B cell (primary cell): Measurements from ENCODE around the gene SRC. TPM values are rescaled to one million over a fixed set of nuclear protein-coding genes. Genes with fewer than 3 reads are reported as not detected.

Source experiments
- ATAC-seq: fragments of 200-7000 bp; cut with Tn5 transposase; one replicate; pipeline ENCODE4 v1.10.0; 2021; ENCODE audit warnings: low read depth, mild to moderate bottlenecking, moderate number of reproducible peaks, moderate library complexity
- CTCF ChIA-PET: fragments of 350-600 bp; sonication (Branson Sonifier 250); formaldehyde crosslinking; loops from one replicate; lab custom pipeline; 2021; ENCODE audit warnings: antibody characterized with exemption, inconsistent platforms; lab: Charles Lee
- POLR2A ChIA-PET: fragments of 350-600 bp; sonication (Branson Sonifier 250); formaldehyde crosslinking; loops from one replicate; lab custom pipeline; 2021; ENCODE audit warnings: antibody characterized with exemption; lab: Charles Lee
- DNase-seq: peaks from one replicate; pipeline ENCODE4 v3.0.0; 2013
- H2AFZ ChIP-seq: 2 replicates; pipeline ENCODE4 v1.6.1; 2012; ENCODE audit warnings: mild to moderate bottlenecking, low read depth, low read length; ENCODE audit not compliant: insufficient read depth, poor library complexity, severe bottlenecking
- H3K27ac ChIP-seq, 2 donors: 1 replicate in 1 of 2; 2 replicates in 1 of 2; pipeline ENCODE4 v1.5.1; 2012 to 2013; ENCODE audit warnings: low read length in 2 of 2, mild to moderate bottlenecking in 2 of 2, moderate library complexity in 1 of 2
- H3K27me3 ChIP-seq, 4 experiments: fragments of 200-600 bp in 1 of 4; sonication (generic) in 1 of 4; replicated peaks in 1 of 4; 1 replicate in 2 of 4; 2 replicates in 2 of 4; pipeline versions ENCODE4 v1.6.1 to v1.7.0; 2013 to 2016; ENCODE audit warnings: low read length in 3 of 4, mild to moderate bottlenecking in 2 of 4, mixed read lengths in 1 of 4, moderate library complexity in 1 of 4; ENCODE audit not compliant: insufficient read depth in 4 of 4, control insufficient read depth in 3 of 4; ENCODE audit errors: control extremely low read depth in 1 of 4
- H3K36me3 ChIP-seq, 2 experiments: replicated peaks in 1 of 2; 1 replicate in 1 of 2; 2 replicates in 1 of 2; pipeline versions ENCODE4 v1.6.1 to v1.7.1; 2013; ENCODE audit warnings: low read length in 1 of 2; ENCODE audit not compliant: insufficient read depth in 2 of 2, control insufficient read depth in 1 of 2; ENCODE audit errors: control extremely low read depth in 1 of 2, extremely low read depth in 1 of 2
- H3K4me1 ChIP-seq, 2 donors: fragments of 200-600 bp in 1 of 2; sonication (generic) in 1 of 2; 1 replicate in 1 of 2; 2 replicates in 1 of 2; pipeline versions ENCODE4 v1.5.1 to v1.6.1; 2013 to 2017; ENCODE audit warnings: low read length in 2 of 2; ENCODE audit not compliant: control insufficient read depth in 2 of 2, insufficient read depth in 2 of 2
- H3K4me2 ChIP-seq: replicated peaks from 2 replicates; pipeline ENCODE3; 2012; ENCODE audit warnings: mild to moderate bottlenecking, low read depth, low read length; ENCODE audit not compliant: poor library complexity, severe bottlenecking
- H3K4me3 ChIP-seq, 5 experiments: fragments of 200-600 bp in 1 of 5; sonication (generic) in 1 of 5; 1 replicate in 3 of 5; 2 replicates in 2 of 5; pipeline versions ENCODE4 v1.5.1 to v1.7.0; 2011 to 2016; ENCODE audit warnings: low read length in 4 of 5, mild to moderate bottlenecking in 4 of 5, low read depth in 2 of 5, control low read depth in 1 of 5, moderate library complexity in 1 of 5; ENCODE audit not compliant: insufficient read depth in 1 of 5; ENCODE audit errors: control extremely low read depth in 1 of 5, extremely low read depth in 1 of 5
- H3K79me2 ChIP-seq: fragments of 200-600 bp; sonication (generic); one replicate; pipeline ENCODE4 v1.6.0; 2016; ENCODE audit warnings: low read length; ENCODE audit not compliant: control insufficient read depth, insufficient read depth
- H3K9ac ChIP-seq: fragments of 200-600 bp; sonication (generic); 2 replicates; pipeline ENCODE4 v1.6.1; 2017; ENCODE audit warnings: mild to moderate bottlenecking, low read length, moderate library complexity
- H3K9me3 ChIP-seq, 3 donors: one replicate each; pipeline versions ENCODE4 v1.6.1 to v1.7.1; 2013; ENCODE audit warnings: low read length in 2 of 3; ENCODE audit not compliant: control insufficient read depth in 2 of 3, insufficient read depth in 1 of 3; ENCODE audit errors: control extremely low read depth in 1 of 3
- H4K20me1 ChIP-seq: 2 replicates; pipeline ENCODE4 v1.6.0; 2012; ENCODE audit warnings: mild to moderate bottlenecking, low read length; ENCODE audit not compliant: insufficient read depth, control insufficient read depth, poor library complexity, severe bottlenecking
- H3K27ac Mint-ChIP-seq: one replicate; pipeline ENCODE4 v1.8.0; 2021; ENCODE audit warnings: mixed read lengths
- H3K27me3 Mint-ChIP-seq: one replicate; pipeline ENCODE4 v1.8.0; 2021; ENCODE audit warnings: mixed read lengths
- H3K4me1 Mint-ChIP-seq: one replicate; pipeline ENCODE4 v1.8.0; 2021; ENCODE audit warnings: mixed read lengths
- H3K4me3 Mint-ChIP-seq: one replicate; pipeline ENCODE4 v1.8.0; 2021; ENCODE audit warnings: mixed read lengths
- H3K9me3 Mint-ChIP-seq: one replicate; pipeline ENCODE4 v1.8.0; 2022; ENCODE audit warnings: mixed read lengths; ENCODE audit not compliant: insufficient read depth
- CTCF ChIP-seq: fragments of 200-600 bp; IDR thresholded peaks from one replicate; pipeline ENCODE4 v1.8.0; 2022; ENCODE audit warnings: antibody characterized with exemption, mild to moderate bottlenecking
- EZH2 ChIP-seq: IDR thresholded peaks from 2 replicates; pipeline ENCODE4 v1.6.1; 2012; ENCODE audit warnings: borderline replicate concordance, low read depth, mild to moderate bottlenecking, moderate library complexity, low read length; ENCODE audit not compliant: insufficient read depth, poor library complexity, severe bottlenecking
- intact Hi-C: fragments of 100-400 bp; cut with micrococcal nuclease; formaldehyde crosslinking; loops from one replicate; pipeline ENCODE4 v1.10.0; 2022
- polyA plus RNA-seq: library from polyadenylated mRNA; depleted of rRNA; stranded (reverse); fragments of >200 nt; gene quantifications from 2 replicates; pipeline ENCODE4 v1.2.3, GENCODE V29; 2012
- total RNA-seq, 2 donors: library from RNA; stranded (reverse); fragments of 120-200 nt in 1 of 2; gene quantifications; 1 replicate in 1 of 2; 2 replicates in 1 of 2; pipeline versions ENCODE4 v1.2.3 to v1.2.4, GENCODE V29; 2013 to 2022

SRC gene
- total and polyA plus RNA-seq, 2 donors (not counting 1 experiment from before 2014, with no cell fraction given): 6.5 to 16.8 TPM

GRCh38 chr20:37454636-37455385 is 108.9 kb downstream of the SRC start:
- Histone ChIP-seq H3K4me2 (no peak overlapping the region), H3K4me3 (no peak overlapping the region), H3K36me3 (no peaks in the 10 kb centered on the region), H4K20me1 (no peaks in the 10 kb centered on the region), H2AFZ (no peak overlapping the region), H3K79me2 (no peaks in the 10 kb centered on the region), H3K27ac (no peak overlapping the region), H3K9ac (no peak overlapping the region), H3K27me3 (peaks cover 0 to 6% (median 0%) of the 10 kb centered on the region in 4 experiments), H3K9me3 (peaks cover 0 to 40% (median 14%) of the 10 kb centered on the region in 3 donors), H3K4me1 (no peaks in the 10 kb centered on the region)
- ChIA-PET CTCF (no interaction called here), POLR2A (no interaction called here)
- H3K4me3 Mint-ChIP-seq: no peak overlapping the region
- peaks cover 43% of the 10 kb centered on the region for H3K27me3 Mint-ChIP-seq
- DNase-seq (no peak), ATAC-seq (no peak)
- H3K9me3 Mint-ChIP-seq: peaks cover 29% of the 10 kb centered on the region
- TF ChIP-seq EZH2 (no peak), CTCF (no peak)
- H3K27ac Mint-ChIP-seq: no peak overlapping the region
- intact Hi-C loops: no loop called here
- H3K4me1 Mint-ChIP-seq: no peaks in the 10 kb centered on the region

Other genes with a start within 250 kb of the SRC start
- 80.2 and 86.9 TPM in 2 replicates for gene RPN2, start 166.8 kb upstream of the SRC start, total RNA-seq
- 84.6 and 87.3 TPM in 2 replicates for gene RPN2, start 166.8 kb upstream of the SRC start, polyA plus RNA-seq
- gene MROH8, start 166.6 kb upstream of the SRC start, total RNA-seq: 4.6 and 6.3 TPM in 2 replicates
- gene MROH8, start 166.6 kb upstream of the SRC start, polyA plus RNA-seq: 3.8 and 4.0 TPM in 2 replicates
- not detected in 2 replicates for gene GHRH, start 84.3 kb upstream of the SRC start, total RNA-seq
- not detected in 2 replicates for gene GHRH, start 84.3 kb upstream of the SRC start, polyA plus RNA-seq
- gene MANBAL, start 56.5 kb upstream of the SRC start, total RNA-seq: 17.5 and 19.1 TPM in 2 replicates
- 14.0 and 20.0 TPM in 2 replicates for gene MANBAL, start 56.5 kb upstream of the SRC start, polyA plus RNA-seq
- not detected in 2 replicates for gene NNAT, start 175.1 kb downstream of the SRC start, total RNA-seq
- 0.39 TPM in 1 of 2 replicates, not detected in the other for gene NNAT, start 175.1 kb downstream of the SRC start, polyA plus RNA-seq
- 187 and 188 TPM in 2 replicates for gene BLCAP, start 181.7 kb downstream of the SRC start, total RNA-seq
- gene BLCAP, start 181.7 kb downstream of the SRC start, polyA plus RNA-seq: 56.2 and 68.1 TPM in 2 replicates